ENCODE measurements around the gene HGFAC. TPM values are rescaled to one million over a fixed set of nuclear protein-coding genes. Genes with fewer than 3 reads are reported as not detected.

Gene HGFAC
- total and polyA plus RNA-seq, 10 of the 15 experiments (the other 5 are each of a cell fraction or from before 2014, with no cell fraction given) = 0.38 TPM; not detected in 9

- TF ChIP-seq CUX1 (IDR thresholded peaks at IDR 0.05; ENCODE audit: insufficient replicate concordance, low read depth, low read length) (no peak), POLR2A (IDR thresholded peaks at IDR 0.05; ENCODE audit: low read depth, low read length) (no peak)
Observed at GRCh38 chr4:3417448-3417847, 24.3 kb upstream of the HGFAC start (continued).

DNA sequence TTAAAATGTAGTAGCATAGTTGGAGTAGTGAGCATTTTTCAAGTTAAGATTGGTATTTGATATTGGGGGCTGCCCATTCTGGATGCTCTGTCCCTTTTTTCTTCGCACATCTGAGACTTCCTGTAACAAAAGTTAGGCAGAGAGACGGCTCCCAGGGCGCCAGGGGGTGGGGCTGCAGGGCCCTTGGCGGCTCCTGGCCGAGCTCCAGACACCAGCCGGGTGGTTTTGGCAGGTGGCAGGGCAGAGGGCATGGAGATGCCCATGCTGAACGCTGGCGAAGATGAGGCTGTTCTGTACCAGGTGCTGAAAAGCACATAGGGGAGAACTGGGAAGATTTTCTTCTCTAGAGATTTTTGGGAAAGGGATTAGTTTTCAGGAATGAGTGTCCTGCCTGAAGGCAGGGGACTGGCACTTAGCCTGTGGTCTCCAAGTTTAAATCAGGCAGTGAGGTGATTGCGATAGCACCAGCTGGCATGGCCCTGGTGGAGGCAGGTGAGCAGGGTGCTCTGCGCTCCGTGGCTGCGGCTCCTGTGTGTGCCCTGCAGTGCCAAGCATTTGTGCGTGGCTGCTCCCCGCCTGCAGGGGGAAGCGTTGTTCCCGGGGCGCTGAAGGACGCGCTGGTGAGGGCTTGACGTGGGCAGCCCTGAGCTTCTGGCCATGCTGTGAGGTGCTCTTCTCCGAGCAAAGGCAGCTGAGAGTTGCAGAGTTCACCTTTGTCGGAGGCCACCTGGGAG, 23.6 kb upstream of the HGFAC start:
- CTCF ChIA-PET = no interaction called here
- WGBS (ENCODE audit: insufficient coverage, insufficient replicate concordance, low lambda C conversion rate, missing lambda C conversion rate) = 64% methylated on average over 22 of the region's 22 CpGs
- Histone ChIP-seq H3K36me3 (ENCODE audit: control insufficient read depth in 2 of 2, insufficient read depth in 2 of 2, low read length in 1 of 2) (no peaks in the 10 kb centered on the region), H3K27ac (ENCODE audit: control insufficient read depth, insufficient read depth) (no peak overlapping the region), H3K4me1 (ENCODE audit: control insufficient read depth, insufficient read depth, low read length) (no peaks in the 10 kb centered on the region; the same call in 1 of the 2 replicates), H3K4me2 (ENCODE audit: control insufficient read depth, insufficient read depth) (no peak overlapping the region), H3K79me2 (ENCODE audit: control insufficient read depth, insufficient read depth, low read length) (no peaks in the 10 kb centered on the region), H3K4me3 (no peak overlapping the region), H3K9me3 (replicated peaks; ENCODE audit: control insufficient read depth, insufficient read depth, low read length) (no peaks in the 10 kb centered on the region), H2AFZ (ENCODE audit: control insufficient read depth, low read depth, low read length) (no peak overlapping the region), H3K9ac (ENCODE audit: control insufficient read depth, insufficient read depth, low read length) (no peak overlapping the region), H3K27me3 (replicated peaks in 1 of 2; ENCODE audit: control insufficient read depth in 2 of 2, insufficient read depth in 2 of 2, low read length in 1 of 2) (no peaks in the 10 kb centered on the region; a peak in 1 of 4 replicates), H4K20me1 (ENCODE audit: control insufficient read depth, insufficient read depth) (no peaks in the 10 kb centered on the region; the same call in 1 of the 2 replicates)
- BruUV-seq (replicated peaks) = no TSS peak
- no peak for FAIRE-seq
- RAD21 ChIA-PET (ENCODE audit: unreplicated experiment) = no interaction called here
- SMC1A ChIA-PET (ENCODE audit: uncharacterized antibody, unreplicated experiment) = no interaction called here
- in situ Hi-C loops (cut with MboI) (no loop called here), intact Hi-C loops (cut with micrococcal nuclease; ENCODE audit: unreplicated experiment) (no loop called here)
- no peak for DNase-seq (ENCODE audit: low read depth, low spot score)
- peak; percentile 28; the same call in 1 of the 3 replicates for ATAC-seq
- POLR2A ChIA-PET = no interaction called here
- no peak for TF ChIP-seq ZNF384 (IDR thresholded peaks at IDR 0.05; ENCODE audit: borderline replicate concordance, low read depth, low read length)
- no peak for TF ChIP-seq HDGF (IDR thresholded peaks at IDR 0.05)
- no peak for TF ChIP-seq SUPT20H (IDR thresholded peaks at IDR 0.05; ENCODE audit: borderline replicate concordance, control insufficient read depth, low read depth, low read length)
- no peak for TF ChIP-seq STAT3 (IDR thresholded peaks at IDR 0.05; ENCODE audit: low read depth, low read length)
- no peak for TF ChIP-seq ZNF622 (IDR thresholded peaks at IDR 0.05)
- no peak for TF ChIP-seq FOS (IDR thresholded peaks at IDR 0.05; ENCODE audit: borderline replicate concordance, extremely low read depth, insufficient read length)
- TF ChIP-seq SMAD5 (IDR thresholded peaks at IDR 0.05; ENCODE audit: low read depth) = no peak
- TF ChIP-seq WRNIP1 (IDR thresholded peaks at IDR 0.05; ENCODE audit: borderline replicate concordance, low read depth, low read length) = no peak
- TF ChIP-seq REST (IDR thresholded peaks at IDR 0.05; ENCODE audit: low read depth, low read length) = no peak
- TF ChIP-seq EGR1 (IDR thresholded peaks at IDR 0.05; ENCODE audit: borderline replicate concordance in 1 of 2, low read depth in 2 of 2, low read length in 2 of 2) = no peak
- no peak for TF ChIP-seq RFX5 (IDR thresholded peaks at IDR 0.05; ENCODE audit: low read depth, low read length)
- TF ChIP-seq TBL1XR1 (IDR thresholded peaks at IDR 0.05; ENCODE audit: low read depth, low read length) = no peak
- TF ChIP-seq CBX5 (IDR thresholded peaks at IDR 0.05; ENCODE audit: low read depth) = no peak

All from GM12878 (cell line).